ENCODE measurements around the gene CBX2. TPM values are rescaled to one million over a fixed set of nuclear protein-coding genes. Genes with fewer than 3 reads are reported as not detected.

Gene CBX2
- total and polyA plus RNA-seq, 3 experiments from 2014 or later = 0.10 to 2.2 (median 2.0) TPM

- ChIA-PET CTCF (interaction anchor here (1.4 to 1.6 kb wide), 3 partner anchors 13 to 245 kb away, joined by 3 to 5 read pairs (median 5); no protein-coding TSS in a partner anchor), POLR2A (interaction anchor here (0.9 kb wide), 1 partner anchor 65 kb away, joined by 3 read pairs; no protein-coding TSS in a partner anchor)
- Histone ChIP-seq H3K4me1 (ENCODE audit: insufficient read depth, low read length) (peaks cover 22% of the 10 kb centered on the region), H3K4me3 (ENCODE audit: low read length) (no peak overlapping the region), H3K36me3 (ENCODE audit: insufficient read depth, low read length) (no peaks in the 10 kb centered on the region), H3K9me3 (ENCODE audit: low read length) (no peaks in the 10 kb centered on the region), H3K27me3 (ENCODE audit: insufficient read depth, low read length, poor library complexity, severe bottlenecking) (peaks cover 16% of the 10 kb centered on the region), H3K27ac (ENCODE audit: low read depth, low read length) (no peak overlapping the region)
- H3K4me1 Mint-ChIP-seq = peaks cover 6 to 22% (median 12%) of the 10 kb centered on the region in 3 donors
- H3K27me3 Mint-ChIP-seq = peaks cover 41 to 50% of the 10 kb centered on the region in 2 donors
- H3K27ac Mint-ChIP-seq = peak overlapping the region in 1 of 8 donors; percentile 15
- no peak overlapping the region for H3K4me3 Mint-ChIP-seq
- H3K9me3 Mint-ChIP-seq = no peaks in the 10 kb centered on the region
- DNase-seq = no peak
- H3K36me3 Mint-ChIP-seq = no peaks in the 10 kb centered on the region
Observed at GRCh38 chr17:79746889-79747507, 30.9 kb upstream of the CBX2 start.

GRCh38 chr17:79747508-79748294 lies 30.2 kb upstream of the CBX2 start:
- no peak overlapping the region for H3K27ac ChIP-seq (ENCODE audit: low read depth, low read length)
- H3K27ac Mint-ChIP-seq = no peak overlapping the region
- H3K36me3 ChIP-seq (ENCODE audit: insufficient read depth, low read length) = no peaks in the 10 kb centered on the region
- DNase-seq = no peak
- no peaks in the 10 kb centered on the region for H3K9me3 ChIP-seq (ENCODE audit: low read length)
- peak overlapping the region in 1 of 7 donors; percentile 32 for H3K4me3 Mint-ChIP-seq
- peaks cover 19% of the 10 kb centered on the region for H3K27me3 ChIP-seq (ENCODE audit: insufficient read depth, low read length, poor library complexity, severe bottlenecking)
- peaks cover 6 to 22% (median 12%) of the 10 kb centered on the region in 3 donors for H3K4me1 Mint-ChIP-seq
- no peak overlapping the region for H3K4me3 ChIP-seq (ENCODE audit: low read length)
- no peaks in the 10 kb centered on the region for H3K36me3 Mint-ChIP-seq
- CTCF ChIA-PET = interaction anchor here (1.5 kb wide), 1 partner anchor 244 kb away, joined by 3 read pairs; no protein-coding TSS in a partner anchor
- POLR2A ChIA-PET = no interaction called here
- peaks cover 17% of the 10 kb centered on the region for H3K4me1 ChIP-seq (ENCODE audit: insufficient read depth, low read length)
- peaks cover 41 to 54% of the 10 kb centered on the region in 2 donors for H3K27me3 Mint-ChIP-seq
- no peaks in the 10 kb centered on the region for H3K9me3 Mint-ChIP-seq

- Mint-ChIP-seq H3K4me3 (no peak overlapping the region), H3K9me3 (no peaks in the 10 kb centered on the region), H3K27me3 (peaks cover 42 to 57% of the 10 kb centered on the region in 2 donors), H3K36me3 (no peaks in the 10 kb centered on the region), H3K4me1 (peaks cover 6 to 22% (median 12%) of the 10 kb centered on the region in 3 donors), H3K27ac (no peak overlapping the region)
- Histone ChIP-seq H3K36me3 (ENCODE audit: insufficient read depth, low read length) (no peaks in the 10 kb centered on the region), H3K27me3 (ENCODE audit: insufficient read depth, low read length, poor library complexity, severe bottlenecking) (peaks cover 19% of the 10 kb centered on the region), H3K27ac (ENCODE audit: low read depth, low read length) (no peak overlapping the region), H3K4me1 (ENCODE audit: insufficient read depth, low read length) (peaks cover 17% of the 10 kb centered on the region), H3K4me3 (ENCODE audit: low read length) (no peak overlapping the region), H3K9me3 (ENCODE audit: low read length) (no peaks in the 10 kb centered on the region)
- no peak for DNase-seq
- ChIA-PET POLR2A (no interaction called here), CTCF (no interaction called here)
Observed at GRCh38 chr17:79748295-79749099, 29.5 kb upstream of the CBX2 start.

DNA sequence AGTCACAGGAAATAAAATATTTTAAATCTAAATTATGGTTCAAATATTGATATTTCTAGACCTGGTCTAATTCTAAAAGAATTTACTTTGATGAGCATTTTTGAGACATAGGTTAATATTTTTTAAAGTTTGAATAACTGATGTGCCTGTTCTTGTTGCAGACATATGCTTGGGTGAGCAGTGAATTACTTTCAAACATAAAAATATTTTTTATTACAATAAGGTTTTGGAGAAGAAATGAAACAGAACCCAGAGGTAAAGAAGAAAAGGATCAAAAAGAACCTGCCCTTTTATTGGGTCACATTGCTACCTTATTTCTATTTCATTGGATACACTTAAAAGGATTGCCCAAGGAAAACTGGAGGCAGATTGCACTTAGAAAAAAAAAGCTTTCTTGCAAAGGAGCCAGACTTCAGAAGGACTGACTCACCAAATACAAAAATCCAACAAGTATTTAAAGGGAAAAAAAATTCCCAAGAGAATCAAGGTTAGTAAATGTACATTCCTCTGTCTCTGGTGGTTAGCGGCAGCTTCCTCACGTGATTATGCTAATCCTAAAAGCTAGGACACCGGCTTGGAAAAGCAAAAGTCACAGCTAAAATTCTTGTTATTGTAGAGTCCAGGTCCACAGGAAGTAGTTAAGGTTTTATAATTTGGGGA lies 28.7 kb upstream of the CBX2 start:
- Histone ChIP-seq H3K36me3 (ENCODE audit: insufficient read depth, low read length) (no peaks in the 10 kb centered on the region), H3K4me1 (ENCODE audit: insufficient read depth, low read length) (peaks cover 17% of the 10 kb centered on the region), H3K4me3 (ENCODE audit: low read length) (no peak overlapping the region), H3K9me3 (ENCODE audit: low read length) (no peaks in the 10 kb centered on the region), H3K27me3 (ENCODE audit: insufficient read depth, low read length, poor library complexity, severe bottlenecking) (peaks cover 19% of the 10 kb centered on the region), H3K27ac (ENCODE audit: low read depth, low read length) (peak overlapping the region; percentile 39)
- H3K27ac Mint-ChIP-seq = no peak overlapping the region
- POLR2A ChIA-PET = no interaction called here
- peaks cover 42 to 61% of the 10 kb centered on the region in 2 donors for H3K27me3 Mint-ChIP-seq
- no peaks in the 10 kb centered on the region for H3K9me3 Mint-ChIP-seq
- H3K4me1 Mint-ChIP-seq = peaks cover 6 to 22% (median 12%) of the 10 kb centered on the region in 3 donors
- CTCF ChIA-PET = no interaction called here
- H3K4me3 Mint-ChIP-seq = no peak overlapping the region
- DNase-seq = no peak
- no peaks in the 10 kb centered on the region for H3K36me3 Mint-ChIP-seq

GRCh38 chr17:79749958-79750357 lies 28.0 kb upstream of the CBX2 start:
- Mint-ChIP-seq H3K27ac (no peak overlapping the region), H3K9me3 (no peaks in the 10 kb centered on the region), H3K36me3 (no peaks in the 10 kb centered on the region), H3K27me3 (peaks cover 43 to 65% of the 10 kb centered on the region in 2 donors), H3K4me3 (no peak overlapping the region), H3K4me1 (peaks cover 6 to 22% (median 12%) of the 10 kb centered on the region in 3 donors)
- DNase-seq = no peak
- POLR2A ChIA-PET = no interaction called here
- H3K9me3 ChIP-seq (ENCODE audit: low read length) = no peaks in the 10 kb centered on the region
- H3K27ac ChIP-seq (ENCODE audit: low read depth, low read length) = no peak overlapping the region
- H3K27me3 ChIP-seq (ENCODE audit: insufficient read depth, low read length, poor library complexity, severe bottlenecking) = peaks cover 19% of the 10 kb centered on the region
- peaks cover 17% of the 10 kb centered on the region for H3K4me1 ChIP-seq (ENCODE audit: insufficient read depth, low read length)
- CTCF ChIA-PET = no interaction called here
- H3K4me3 ChIP-seq (ENCODE audit: low read length) = no peak overlapping the region
- no peaks in the 10 kb centered on the region for H3K36me3 ChIP-seq (ENCODE audit: insufficient read depth, low read length)

GRCh38 chr17:79750650-79751545 lies 27.1 kb upstream of the CBX2 start:
- Mint-ChIP-seq H3K4me1 (peaks cover 4 to 16% (median 7%) of the 10 kb centered on the region in 3 donors), H3K27ac (peak overlapping the region in 1 of 8 donors; percentile 22), H3K4me3 (no peak overlapping the region), H3K9me3 (no peaks in the 10 kb centered on the region), H3K36me3 (no peaks in the 10 kb centered on the region), H3K27me3 (peaks cover 36 to 59% of the 10 kb centered on the region in 2 donors)
- Histone ChIP-seq H3K4me1 (ENCODE audit: insufficient read depth, low read length) (peaks cover 12% of the 10 kb centered on the region), H3K9me3 (ENCODE audit: low read length) (no peaks in the 10 kb centered on the region), H3K27me3 (ENCODE audit: insufficient read depth, low read length, poor library complexity, severe bottlenecking) (peaks cover 19% of the 10 kb centered on the region), H3K27ac (ENCODE audit: low read depth, low read length) (no peak overlapping the region), H3K36me3 (ENCODE audit: insufficient read depth, low read length) (no peaks in the 10 kb centered on the region), H3K4me3 (ENCODE audit: low read length) (no peak overlapping the region)
- ChIA-PET CTCF (interaction anchor here (0.7 kb wide), 1 partner anchor 9 kb away, joined by 3 read pairs; no protein-coding TSS in a partner anchor), POLR2A (no interaction called here)
- no peak for DNase-seq

- DNase-seq = no peak
- H3K36me3 Mint-ChIP-seq = no peaks in the 10 kb centered on the region
- no peak overlapping the region for H3K27ac Mint-ChIP-seq
- ChIA-PET CTCF (interaction anchor here (0.9 kb wide), 1 partner anchor 9 kb away, joined by 4 read pairs; no protein-coding TSS in a partner anchor), POLR2A (interaction anchor here (0.5 kb wide), 1 partner anchor 116 kb away, joined by 8 read pairs; no protein-coding TSS in a partner anchor)
- H3K4me3 ChIP-seq (ENCODE audit: low read length) = no peak overlapping the region
- no peak overlapping the region for H3K4me3 Mint-ChIP-seq
- H3K4me1 ChIP-seq (ENCODE audit: insufficient read depth, low read length) = peaks cover 5% of the 10 kb centered on the region
- no peaks in the 10 kb centered on the region for H3K36me3 ChIP-seq (ENCODE audit: insufficient read depth, low read length)
- H3K9me3 Mint-ChIP-seq = no peaks in the 10 kb centered on the region
- H3K27ac ChIP-seq (ENCODE audit: low read depth, low read length) = no peak overlapping the region
- H3K4me1 Mint-ChIP-seq = peaks cover 2 to 7% (median 4%) of the 10 kb centered on the region in 3 donors
- H3K27me3 Mint-ChIP-seq = peaks cover 28 to 50% of the 10 kb centered on the region in 2 donors
- H3K9me3 ChIP-seq (ENCODE audit: low read length) = no peaks in the 10 kb centered on the region
- peaks cover 11% of the 10 kb centered on the region for H3K27me3 ChIP-seq (ENCODE audit: insufficient read depth, low read length, poor library complexity, severe bottlenecking)
Observed at GRCh38 chr17:79752175-79752574, 25.8 kb upstream of the CBX2 start.
